CD14-positive monocyte (primary cell): Measurements from ENCODE around the gene ELN. TPM values are rescaled to one million over a fixed set of nuclear protein-coding genes. Genes with fewer than 3 reads are reported as not detected.

Experiments
- DNase-seq, 3 donors: peaks; one replicate each; pipeline ENCODE4 v3.0.0-alpha.2; 2011 to 2022
- H2AFZ ChIP-seq: 2 replicates; pipeline ENCODE4 v1.6.0; 2012; ENCODE audit warnings: mild to moderate bottlenecking, low read depth, low read length, inconsistent platforms; ENCODE audit not compliant: insufficient read depth, poor library complexity, severe bottlenecking
- H3K27ac ChIP-seq, 2 donors: 1 replicate in 1 of 2; 2 replicates in 1 of 2; pipeline ENCODE4 v1.5.1; 2012 to 2013; ENCODE audit warnings: low read length in 2 of 2, control low read depth in 1 of 2, inconsistent platforms in 1 of 2, low read depth in 1 of 2, mild to moderate bottlenecking in 1 of 2
- H3K27me3 ChIP-seq, 2 donors: one replicate each; pipeline versions ENCODE4 v1.6.0 to v1.6.1; 2011 to 2013; ENCODE audit warnings: low read length in 2 of 2; ENCODE audit not compliant: control insufficient read depth in 2 of 2, insufficient read depth in 2 of 2
- H3K36me3 ChIP-seq, 2 donors: replicated peaks in 1 of 2; 1 replicate in 1 of 2; 2 replicates in 1 of 2; pipeline versions ENCODE4 v1.5.1 to v1.6.1; 2012 to 2013; ENCODE audit warnings: low read length in 2 of 2, control low read depth in 1 of 2, inconsistent platforms in 1 of 2, mild to moderate bottlenecking in 1 of 2; ENCODE audit not compliant: insufficient read depth in 2 of 2, control insufficient read depth in 1 of 2
- H3K4me1 ChIP-seq, 2 donors: 1 replicate in 1 of 2; 2 replicates in 1 of 2; pipeline versions ENCODE4 v1.5.1 to v1.6.1; 2012 to 2013; ENCODE audit warnings: low read length in 2 of 2, control low read depth in 1 of 2, inconsistent platforms in 1 of 2, mild to moderate bottlenecking in 1 of 2, moderate library complexity in 1 of 2; ENCODE audit not compliant: insufficient read depth in 2 of 2, control insufficient read depth in 1 of 2
- H3K4me2 ChIP-seq: replicated peaks from 2 replicates; pipeline ENCODE3; 2012; ENCODE audit warnings: low read length, moderate library complexity, mild to moderate bottlenecking; ENCODE audit not compliant: poor library complexity, severe bottlenecking; ENCODE audit errors: extremely low read depth
- H3K4me3 ChIP-seq, 3 experiments: fragments of 200-600 bp in 1 of 3; sonication (generic) in 1 of 3; replicated peaks in 1 of 3; 1 replicate in 2 of 3; 2 replicates in 1 of 3; pipeline ENCODE4 v1.5.1; 2011 to 2013; ENCODE audit warnings: low read length in 3 of 3, mild to moderate bottlenecking in 3 of 3, control low read depth in 2 of 3, low read depth in 2 of 3, inconsistent platforms in 1 of 3, moderate library complexity in 1 of 3
- H3K79me2 ChIP-seq: 2 replicates; pipeline ENCODE4 v1.6.0; 2012; ENCODE audit warnings: mild to moderate bottlenecking, control low read depth, inconsistent platforms, low read length, moderate library complexity; ENCODE audit not compliant: insufficient read depth
- H3K9ac ChIP-seq: 2 replicates; pipeline ENCODE4 v1.6.0; 2017; ENCODE audit warnings: low read length, mild to moderate bottlenecking; ENCODE audit not compliant: insufficient read depth, poor library complexity, severe bottlenecking
- H3K9me3 ChIP-seq, 2 donors: replicated peaks in 1 of 2; 1 replicate in 1 of 2; 2 replicates in 1 of 2; pipeline versions ENCODE4 v1.5.1 to v1.6.1; 2012 to 2013; ENCODE audit warnings: low read length in 2 of 2, control low read depth in 1 of 2; ENCODE audit not compliant: control insufficient read depth in 1 of 2, insufficient read depth in 1 of 2
- H4K20me1 ChIP-seq: 2 replicates; pipeline ENCODE4 v1.6.0; 2012; ENCODE audit warnings: mild to moderate bottlenecking, low read length, control low read depth, moderate library complexity; ENCODE audit not compliant: insufficient read depth
- H3K27ac Mint-ChIP-seq, 7 donors: one replicate each; pipeline ENCODE4 v1.8.0; 2020; ENCODE audit warnings: mild to moderate bottlenecking in 7 of 7, mixed read lengths in 7 of 7, moderate library complexity in 6 of 7, inconsistent platforms in 2 of 7
- H3K27me3 Mint-ChIP-seq, 3 donors: one replicate each; pipeline ENCODE4 v1.8.0; 2021 to 2022; ENCODE audit warnings: low read depth in 3 of 3, mild to moderate bottlenecking in 3 of 3, mixed read lengths in 3 of 3, moderate library complexity in 3 of 3, inconsistent platforms in 1 of 3
- H3K36me3 Mint-ChIP-seq, 2 donors: one replicate each; pipeline ENCODE4 v1.8.0; 2020; ENCODE audit warnings: mixed read lengths in 2 of 2, inconsistent platforms in 1 of 2, mild to moderate bottlenecking in 1 of 2
- H3K4me1 Mint-ChIP-seq: one replicate; pipeline ENCODE4 v1.8.0; 2020; ENCODE audit warnings: mild to moderate bottlenecking, mixed read lengths
- H3K4me3 Mint-ChIP-seq, 2 donors: one replicate each; pipeline ENCODE4 v1.8.0; 2020; ENCODE audit warnings: mild to moderate bottlenecking in 2 of 2, mixed read lengths in 2 of 2, moderate library complexity in 1 of 2
- H3K9me3 Mint-ChIP-seq, 7 donors: one replicate each; pipeline ENCODE4 v1.8.0; 2020 to 2022; ENCODE audit warnings: mixed read lengths in 7 of 7, mild to moderate bottlenecking in 6 of 7, moderate library complexity in 6 of 7, inconsistent platforms in 2 of 7
- CTCF ChIP-seq: fragments of 200-600 bp; IDR thresholded peaks from one replicate; pipeline ENCODE4 v1.8.0; 2022; ENCODE audit warnings: antibody characterized with exemption, mild to moderate bottlenecking
- WGBS: methylation state at CpG from one replicate; pipeline ENCODE4 v1.1.5; 2013; ENCODE audit warnings: missing lambda C conversion rate; ENCODE audit not compliant: insufficient coverage; 5-methylcytosine and 5-hydroxymethylcytosine counted together
- intact Hi-C, 2 donors: fragments of 100-400 bp; cut with micrococcal nuclease; formaldehyde crosslinking; loops; one replicate each; pipeline versions ENCODE4 v1.15.0 to v1.15.1; 2023
- polyA plus RNA-seq, 3 donors: library from polyadenylated mRNA; depleted of rRNA in 1 of 3; unstranded in 2 of 3; stranded (reverse) in 1 of 3; fragments of 300-500 nt in 2 of 3; fragments of >200 nt in 1 of 3; fragmentation: Illumina TruSeq in 2 of 3; gene quantifications; 1 replicate in 2 of 3; 2 replicates in 1 of 3; pipeline ENCODE4 v1.2.3, GENCODE V29; 2012 to 2021

Gene ELN
- polyA plus RNA-seq, 3 donors = not detected

- Histone ChIP-seq H3K27me3 (no peaks in the 10 kb centered on the region), H3K4me2 (no peak overlapping the region), H3K27ac (no peak overlapping the region), H3K36me3 (no peaks in the 10 kb centered on the region), H3K9me3 (peaks cover 18 to 19% of the 10 kb centered on the region in 2 donors), H3K4me1 (no peaks in the 10 kb centered on the region), H3K79me2 (no peaks in the 10 kb centered on the region), H4K20me1 (no peaks in the 10 kb centered on the region), H3K9ac (no peak overlapping the region), H2AFZ (no peak overlapping the region), H3K4me3 (no peak overlapping the region)
- peaks cover 2 to 8% (median 3%) of the 10 kb centered on the region in 3 donors for H3K27me3 Mint-ChIP-seq
- intact Hi-C loops = no loop called here
- H3K9me3 Mint-ChIP-seq = peaks cover 17 to 27% (median 20%) of the 10 kb centered on the region in 7 donors
- no peak overlapping the region for H3K4me3 Mint-ChIP-seq
- DNase-seq = no peak
- 92% methylated on average over 5 of the region's 7 CpGs for WGBS
- no peaks in the 10 kb centered on the region for H3K36me3 Mint-ChIP-seq
- H3K27ac Mint-ChIP-seq = no peak overlapping the region
- no peak for TF ChIP-seq CTCF
- H3K4me1 Mint-ChIP-seq = no peaks in the 10 kb centered on the region
These were observed 36.4 kb upstream of the ELN start for GRCh38 chr7:73991522-73992100.

- no peak overlapping the region for H3K27ac Mint-ChIP-seq
- H3K9ac ChIP-seq = no peak overlapping the region
- TF ChIP-seq CTCF = no peak
- no peaks in the 10 kb centered on the region for H3K36me3 Mint-ChIP-seq
- H2AFZ ChIP-seq = no peak overlapping the region
- WGBS = 80% methylated on average over 17 of the region's 18 CpGs
- peaks cover 3 to 12% (median 3%) of the 10 kb centered on the region in 3 donors for H3K27me3 Mint-ChIP-seq
- DNase-seq = no peak
- H3K4me2 ChIP-seq = no peak overlapping the region
- intact Hi-C loops = no loop called here
- H3K36me3 ChIP-seq = no peaks in the 10 kb centered on the region
- no peaks in the 10 kb centered on the region for H3K4me1 ChIP-seq
- no peak overlapping the region for H3K4me3 Mint-ChIP-seq
- no peaks in the 10 kb centered on the region for H3K4me1 Mint-ChIP-seq
- no peaks in the 10 kb centered on the region for H3K79me2 ChIP-seq
- peaks cover 18 to 19% of the 10 kb centered on the region in 2 donors for H3K9me3 ChIP-seq
- H4K20me1 ChIP-seq = no peaks in the 10 kb centered on the region
- no peak overlapping the region for H3K4me3 ChIP-seq
- H3K27me3 ChIP-seq = no peaks in the 10 kb centered on the region
- peaks cover 17 to 27% (median 20%) of the 10 kb centered on the region in 7 donors for H3K9me3 Mint-ChIP-seq
- H3K27ac ChIP-seq = no peak overlapping the region
These were observed 35.8 kb upstream of the ELN start for GRCh38 chr7:73992101-73992562.
